HEK293 (cell line): ENCODE measurements around the gene UQCRFS1.

Source experiments
- CTCF ChIP-seq: fragments of 450-650 bp; formaldehyde crosslinking; IDR thresholded peaks from 2 replicates; pipeline ENCODE4 v1.5.1; 2016; ENCODE audit warnings: missing biosample characterization, missing genetic modification characterization
- GFI1B ChIP-seq: fragments of 450-650 bp; formaldehyde crosslinking; IDR thresholded peaks from 2 replicates; pipeline ENCODE4 v1.5.1; 2016; ENCODE audit warnings: missing biosample characterization, missing genetic modification characterization
- YY1 ChIP-seq: fragments of 450-650 bp; formaldehyde crosslinking; IDR thresholded peaks from 2 replicates; pipeline ENCODE4 v1.5.1; 2018; ENCODE audit warnings: missing biosample characterization, missing genetic modification characterization
- ZNF133 ChIP-seq: fragments of 450-650 bp; formaldehyde crosslinking; IDR thresholded peaks from 2 replicates; pipeline ENCODE4 v1.5.1; 2016; ENCODE audit warnings: missing biosample characterization, missing genetic modification characterization
- ZNF302 ChIP-seq: fragments of 450-650 bp; formaldehyde crosslinking; IDR thresholded peaks from 2 replicates; pipeline ENCODE4 v1.5.1; 2016; ENCODE audit warnings: missing biosample characterization, missing genetic modification characterization, low read depth
- ZNF626 ChIP-seq: fragments of 450-650 bp; sonication (Bioruptor Pico); formaldehyde crosslinking; IDR thresholded peaks from 2 replicates; pipeline ENCODE4 v1.5.1; 2018; ENCODE audit warnings: missing biosample characterization, missing genetic modification characterization, inconsistent platforms
- ZNF777 ChIP-seq: fragments of 450-650 bp; formaldehyde crosslinking; IDR thresholded peaks from 2 replicates; pipeline ENCODE4 v1.5.1; 2017; ENCODE audit warnings: missing biosample characterization, missing genetic modification characterization, borderline replicate concordance

GRCh38 chr19:29212356-29212647, 649 bp downstream of the UQCRFS1 start:
- TF ChIP-seq CTCF (tag by site-specific recombination) (no peak), ZNF626 (tag by site-specific recombination) (no peak), YY1 (tag by site-specific recombination) (no peak), ZNF133 (tag by site-specific recombination) (no peak), GFI1B (tag by site-specific recombination) (no peak), ZNF777 (no peak), ZNF302 (no peak)
